GM15510 (cell line): Measurements from ENCODE around the gene ZNF426.

Source experiments
- POLR2A ChIP-seq: IDR thresholded peaks from 3 replicates; pipeline ENCODE4 v1.6.1; 2011; ENCODE audit warnings: borderline replicate concordance; ENCODE audit not compliant: insufficient read length; ENCODE audit errors: extremely low read depth

ZNF426 gene

GRCh38 chr19:9507285-9507684 is 31.2 kb downstream of the ZNF426 start:
- no peak for TF ChIP-seq POLR2A

GRCh38 chr19:9500796-9501195 is 37.6 kb downstream of the ZNF426 start:
- no peak for TF ChIP-seq POLR2A

DNA sequence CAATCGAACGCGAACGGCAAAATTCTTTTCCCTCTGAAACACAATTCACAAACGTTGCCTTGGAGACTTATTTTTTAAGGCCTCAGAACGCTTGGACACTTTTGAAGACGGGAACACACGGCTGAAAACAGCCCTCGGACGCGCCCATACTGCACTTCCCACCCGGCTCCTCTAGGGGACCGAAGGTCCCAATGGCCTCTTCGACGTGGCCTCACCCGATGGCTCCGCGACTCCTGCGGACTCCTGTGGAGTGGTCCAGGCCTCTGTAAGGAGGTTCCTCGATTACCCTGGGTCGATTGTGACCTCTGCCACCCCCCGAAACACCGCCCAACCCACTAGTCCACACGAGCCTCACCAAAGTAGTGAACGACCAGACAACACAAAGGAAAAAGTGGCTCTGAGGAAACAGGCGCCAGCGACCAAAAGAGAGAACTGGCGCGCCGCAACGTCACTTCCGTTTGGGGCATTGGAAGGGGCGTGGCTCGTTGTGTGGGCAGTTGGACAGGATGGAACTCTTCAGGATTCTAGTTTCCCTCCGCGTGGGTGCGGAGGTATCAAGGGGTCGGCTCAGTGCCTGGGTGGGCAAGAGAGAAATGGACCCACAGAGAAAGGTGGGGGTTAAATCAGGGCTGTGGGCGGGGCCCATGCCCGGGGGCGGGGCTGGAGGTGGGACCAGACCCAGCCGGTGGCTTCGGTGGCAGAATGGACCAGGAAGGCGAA is 40.1 kb downstream of the ZNF426 start, which contains the start of gene ZNF560:
Gene ZNF560 (minus strand): TSS at position 434 of the 720 bp plus-strand sequence. CDS start 23,303 bp downstream, outside the sequence.
- no peak for TF ChIP-seq POLR2A

DNA sequence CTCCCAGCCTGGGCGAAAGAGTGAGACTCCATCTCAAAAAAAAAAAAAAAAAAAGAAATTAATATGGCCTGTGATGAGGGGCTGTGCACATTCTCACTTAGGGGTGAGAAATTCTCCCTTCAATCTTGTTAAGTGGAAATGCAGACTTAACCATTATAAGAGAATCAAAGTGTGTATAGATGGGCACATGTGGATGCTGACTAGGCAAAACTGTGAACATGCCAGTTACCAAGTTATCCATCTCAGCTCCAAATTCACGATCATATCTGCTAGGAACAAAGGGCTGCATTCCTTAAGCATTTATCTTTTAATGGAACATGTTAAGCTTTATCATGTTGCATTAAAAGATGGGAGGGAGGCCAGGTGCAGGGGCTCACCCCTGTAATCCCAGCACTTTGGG is 44.3 kb downstream of the ZNF426 start:
- TF ChIP-seq POLR2A: no peak

GRCh38 chr19:9487016-9487415 is 51.4 kb downstream of the ZNF426 start:
- no peak for TF ChIP-seq POLR2A

GRCh38 chr19:9485140-9485539 is 53.3 kb downstream of the ZNF426 start:
- no peak for TF ChIP-seq POLR2A

- no peak for TF ChIP-seq POLR2A
Observed at GRCh38 chr19:9474975-9475374, 63.5 kb downstream of the ZNF426 start.
